K562 treated with DMSO at 1 percent for 4 hours (cell line): Measurements from ENCODE around the gene CETN2. TPM values are rescaled to one million over a fixed set of nuclear protein-coding genes. Genes with fewer than 3 reads are reported as not detected.

Source experiments
- total RNA-seq: library from RNA; unstranded; fragments of 300-600 nt; gene quantifications from 2 replicates; pipeline ENCODE4 v1.2.3, GENCODE V29; 2022; ENCODE audit not compliant: insufficient read depth

The CETN2 gene
- total RNA-seq, result 10.0 and 11.9 TPM in 2 replicates

DNA sequence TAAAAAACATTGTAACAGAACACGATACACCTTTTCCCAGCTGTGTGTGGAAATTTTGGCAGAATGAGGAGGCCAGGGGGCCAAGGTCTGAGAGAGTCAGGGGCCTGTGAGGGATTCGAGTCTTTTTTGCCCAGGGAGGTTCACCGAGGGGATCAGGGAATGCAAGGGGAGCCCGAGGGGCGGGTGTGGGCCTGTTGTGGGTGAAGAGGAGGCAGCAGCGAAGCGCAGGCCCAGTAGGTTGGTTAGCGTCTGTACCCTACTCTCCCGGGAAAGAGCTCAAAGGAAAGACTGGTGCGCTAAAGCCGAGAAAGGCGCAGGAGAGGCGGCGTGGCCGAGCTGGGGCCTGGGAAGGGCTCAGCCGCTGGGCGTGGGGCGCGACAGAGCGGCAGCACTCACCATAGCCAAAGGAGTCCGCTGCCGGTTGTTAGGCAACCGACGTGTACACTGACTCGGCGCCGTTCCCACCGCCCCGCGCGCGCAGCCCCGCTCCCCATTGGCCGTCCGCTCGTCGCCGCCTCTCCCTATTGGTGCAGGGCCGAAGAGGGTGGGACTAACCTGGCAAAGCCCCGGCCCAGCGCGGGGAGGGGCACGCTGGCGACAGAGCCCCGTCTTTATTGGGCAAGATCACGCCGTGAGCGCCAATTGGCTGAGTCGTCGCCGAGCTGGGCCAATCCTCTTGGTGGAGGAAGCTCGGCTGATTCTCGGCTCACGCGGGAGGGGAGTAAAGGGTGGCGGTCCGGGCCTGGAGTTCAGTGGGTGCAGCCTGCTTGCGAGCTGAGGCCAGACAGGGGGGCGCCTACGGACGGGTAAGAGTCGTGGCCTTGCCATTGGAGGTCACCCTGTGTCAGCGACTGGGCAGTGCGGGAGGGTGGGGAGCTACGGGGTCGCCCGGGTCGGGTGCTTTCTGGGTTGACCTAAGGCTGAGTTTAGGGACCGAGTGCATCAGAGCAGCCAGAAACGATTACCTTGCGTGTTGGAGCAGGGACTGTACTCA is at the start of gene CETN2, which contains the start of gene NSDHL:
TSS of gene CETN2 (minus strand) at position 446 of the 994 bp plus-strand sequence. CDS start at position 399, 47 bp downstream.
TSS of gene NSDHL (plus strand) at position 752 of the 994 bp plus-strand sequence. CDS start 15,262 bp downstream, outside the sequence.

Other genes with a start within 250 kb of the CETN2 start
- 1.3 and 1.4 TPM in 2 replicates for gene GABRQ, start 192.9 kb downstream of the CETN2 start, total RNA-seq
- 146 and 153 TPM in 2 replicates for gene MAGEA3, start 132.0 kb downstream of the CETN2 start, total RNA-seq
- gene CSAG2, start 121.5 kb downstream of the CETN2 start, total RNA-seq, result not detected in 2 replicates
- 31.4 and 81.6 TPM in 2 replicates for gene MAGEA2B, start 116.1 kb downstream of the CETN2 start, total RNA-seq
- 103 and 144 TPM in 2 replicates for gene CSAG1, start 97.0 kb downstream of the CETN2 start, total RNA-seq
- 62.3 and 69.8 TPM in 2 replicates for gene MAGEA12, start 97.0 kb downstream of the CETN2 start, total RNA-seq
- gene MAGEA2, start 76.9 kb downstream of the CETN2 start, total RNA-seq, result 10.7 and 27.8 TPM in 2 replicates
- 14.3 and 27.1 TPM in 2 replicates for gene CSAG3, start 71.5 kb downstream of the CETN2 start, total RNA-seq
- 94.0 and 97.7 TPM in 2 replicates for gene MAGEA6, start 61.1 kb downstream of the CETN2 start, total RNA-seq
- gene NSDHL, start 306 bp upstream of the CETN2 start, total RNA-seq, result 28.8 and 31.0 TPM in 2 replicates
- not detected in 2 replicates for gene ZNF185, start 67.3 kb upstream of the CETN2 start, total RNA-seq
- gene PNMA5, start 163.4 kb upstream of the CETN2 start, total RNA-seq, result 0.24 and 0.51 TPM in 2 replicates
- gene PNMA3, start 225.7 kb upstream of the CETN2 start, total RNA-seq, result 1.0 and 1.2 TPM in 2 replicates
- 7.0 and 9.7 TPM in 2 replicates for gene PNMA6A, start 241.7 kb upstream of the CETN2 start, total RNA-seq